Right lobe of liver (tissue), 4 donors: ENCODE data around the gene RAB35.

Experiments used
- CTCF ChIP-seq, 4 donors: fragments of 200-600 bp in 3 of 4; fragments of 450-650 bp in 1 of 4; IDR thresholded peaks; one replicate each; pipeline versions ENCODE4 v1.5.1 to v1.8.0; 2016 to 2022; ENCODE audit warnings: antibody characterized with exemption in 4 of 4, mild to moderate bottlenecking in 2 of 4
- POLR2A ChIP-seq: fragments of 450-650 bp; IDR thresholded peaks from one replicate; pipeline ENCODE4 v1.6.1; 2017; ENCODE audit warnings: antibody characterized with exemption, mild to moderate bottlenecking
- donor health status: DM: no; HTN: no; CAD: no.
- donor health status: DM: no; HTN: no; CAD: no.
- donor health status: DM: no; HTN: yes; CAD: no.

DNA sequence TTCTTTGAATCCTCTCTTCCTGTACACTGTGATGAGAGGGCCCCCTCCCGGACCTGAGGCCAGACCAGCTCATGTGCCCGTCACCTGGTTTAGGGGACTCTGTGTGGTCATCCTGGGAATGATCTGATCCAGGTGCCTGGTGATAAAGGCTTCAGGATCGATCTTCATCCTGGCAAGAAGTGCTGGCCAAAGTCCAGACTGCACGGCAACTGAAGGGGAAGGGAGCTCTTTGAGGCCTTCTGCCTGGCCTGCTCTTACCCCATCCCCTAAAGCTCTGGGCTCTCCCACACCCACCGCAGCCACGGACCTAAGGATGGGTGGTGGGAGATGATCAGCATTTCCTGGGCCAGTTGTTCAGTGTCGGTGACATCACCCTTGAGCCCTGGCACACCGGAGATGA lies 46.2 kb upstream of the RAB35 start:
- TF ChIP-seq POLR2A (no peak), CTCF (IDR thresholded peaks at IDR 0.05) (no peak)
